Astrocyte (in vitro differentiated cells and primary cell): Measurements from ENCODE around the gene ATXN2. TPM values are rescaled to one million over a fixed set of nuclear protein-coding genes. Genes with fewer than 3 reads are reported as not detected.

Source experiments
- DNase-seq: peaks from one replicate; pipeline ENCODE4 v3.0.0-alpha.2; 2010; ENCODE audit warnings: low read depth
- FAIRE-seq: peaks from 2 replicates; lab custom pipeline; 2011; peaks lifted over from hg19 to GRCh38; lab: Jason Lieb, UNC
- H2AFZ ChIP-seq: 2 replicates; pipeline ENCODE4 v1.6.0; 2012; ENCODE audit warnings: low read depth, low read length, inconsistent platforms
- H3K27ac ChIP-seq: 2 replicates; pipeline ENCODE4 v1.5.1; 2011; ENCODE audit warnings: low read depth, low read length, inconsistent platforms
- H3K27me3 ChIP-seq: 2 replicates; pipeline ENCODE4 v1.6.0; 2011; ENCODE audit warnings: low read length, inconsistent platforms; ENCODE audit not compliant: insufficient read depth
- H3K36me3 ChIP-seq: 2 replicates; pipeline ENCODE4 v1.5.1; 2011; ENCODE audit warnings: low read length, inconsistent platforms; ENCODE audit not compliant: insufficient read depth
- H3K4me1 ChIP-seq: 2 replicates; pipeline ENCODE4 v1.5.1; 2011; ENCODE audit warnings: low read length, inconsistent platforms; ENCODE audit not compliant: insufficient read depth
- H3K4me2 ChIP-seq: 2 replicates; pipeline ENCODE4 v1.6.0; 2012; ENCODE audit warnings: low read length, inconsistent platforms
- H3K4me3 ChIP-seq: 2 replicates; pipeline ENCODE4 v1.5.1; 2011; ENCODE audit warnings: low read depth, mild to moderate bottlenecking, low read length, inconsistent platforms; ENCODE audit not compliant: insufficient read depth
- H3K79me2 ChIP-seq: 2 replicates; pipeline ENCODE4 v1.6.0; 2012; ENCODE audit warnings: mild to moderate bottlenecking, low read length, inconsistent platforms; ENCODE audit not compliant: insufficient read depth
- H3K9ac ChIP-seq: 2 replicates; pipeline ENCODE4 v1.6.0; 2012; ENCODE audit warnings: mild to moderate bottlenecking, low read length, inconsistent platforms
- H3K9me3 ChIP-seq: 2 replicates; pipeline ENCODE4 v1.5.1; 2012; ENCODE audit warnings: low read depth, mild to moderate bottlenecking, low read length, inconsistent platforms; ENCODE audit not compliant: insufficient read depth
- H4K20me1 ChIP-seq: 2 replicates; pipeline ENCODE4 v1.6.0; 2012; ENCODE audit warnings: low read length, inconsistent platforms; ENCODE audit not compliant: insufficient read depth
- H3K27ac Mint-ChIP-seq: one replicate; pipeline ENCODE4 v1.8.0; 2021; ENCODE audit warnings: mild to moderate bottlenecking, mixed read lengths; ENCODE audit not compliant: unreplicated experiment
- H3K27me3 Mint-ChIP-seq: one replicate; pipeline ENCODE4 v1.8.0; 2021; ENCODE audit warnings: low read depth, mixed read lengths; ENCODE audit not compliant: unreplicated experiment
- H3K36me3 Mint-ChIP-seq: one replicate; pipeline ENCODE4 v1.8.0; 2021; ENCODE audit warnings: low read depth, mixed read lengths; ENCODE audit not compliant: unreplicated experiment
- H3K4me1 Mint-ChIP-seq: one replicate; pipeline ENCODE4 v1.8.0; 2021; ENCODE audit warnings: low read depth, mixed read lengths; ENCODE audit not compliant: unreplicated experiment
- H3K4me3 Mint-ChIP-seq: one replicate; pipeline ENCODE4 v1.8.0; 2021; ENCODE audit warnings: mild to moderate bottlenecking, moderate library complexity, mixed read lengths; ENCODE audit not compliant: unreplicated experiment
- H3K9me3 Mint-ChIP-seq: one replicate; pipeline ENCODE4 v1.8.0; 2021; ENCODE audit warnings: mild to moderate bottlenecking, mixed read lengths; ENCODE audit not compliant: unreplicated experiment
- EZH2 ChIP-seq: IDR thresholded peaks from 2 replicates; pipeline ENCODE4 v1.6.1; 2012; ENCODE audit warnings: mild to moderate bottlenecking, low read length, inconsistent platforms; ENCODE audit not compliant: insufficient read depth
- total RNA-seq: library from RNA; stranded (reverse); gene quantifications from 2 replicates; pipeline ENCODE4 v1.2.1, GENCODE V29; 2021
- TF ChIP-seq, protein P1 (sequence below): IDR thresholded peaks from 2 replicates; pipeline ENCODE4 v1.5.1; 2011; ENCODE audit warnings: low read depth, mild to moderate bottlenecking, inconsistent platforms, low read length, moderate library complexity; ENCODE audit not compliant: insufficient read depth

The ATXN2 gene
- total RNA-seq, 1 donor from 2014 or later, result 58.0 TPM

DNA sequence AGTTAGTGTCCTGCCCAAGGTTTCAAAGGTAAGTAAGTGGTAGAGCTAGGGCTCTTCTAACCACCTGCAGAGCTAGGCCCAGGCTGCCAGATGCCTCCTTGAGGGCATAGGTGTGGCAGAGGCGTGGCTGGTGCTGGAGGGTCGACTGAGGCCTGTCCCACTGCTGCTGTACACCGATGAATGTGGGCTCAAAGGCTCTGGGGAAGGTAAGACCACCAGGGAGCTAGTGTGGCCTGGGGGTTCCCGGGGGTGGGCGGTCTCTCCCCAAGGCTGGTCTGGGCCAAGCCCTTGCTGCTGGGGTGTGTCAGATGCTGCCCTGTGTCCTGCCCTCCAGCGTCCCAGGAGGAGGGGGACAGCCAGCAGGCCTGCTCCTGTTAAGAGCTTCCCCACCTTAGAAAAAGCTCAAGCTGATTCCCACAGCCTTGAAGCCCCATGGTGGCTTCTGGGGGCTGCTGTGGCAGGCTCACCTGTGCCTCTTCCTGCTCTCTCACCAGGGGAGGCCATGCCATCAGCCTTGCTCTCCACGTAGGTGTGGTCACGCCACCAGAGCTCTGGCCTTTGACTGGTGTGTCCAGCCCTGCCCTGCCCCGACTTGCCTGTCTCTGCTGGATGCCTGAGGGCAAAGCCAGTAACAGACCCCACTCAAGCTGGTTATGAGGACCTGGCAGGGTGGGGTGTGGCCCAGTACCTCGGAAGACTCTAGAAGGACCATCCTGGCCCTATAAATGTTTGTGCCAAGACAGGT is 156.6 kb downstream of the ATXN2 start:
- Histone ChIP-seq H3K36me3 (peaks cover 4% of the 10 kb centered on the region), H3K27me3 (no peaks in the 10 kb centered on the region), H3K4me1 (peaks cover 55% of the 10 kb centered on the region), H3K9me3 (no peaks in the 10 kb centered on the region), H3K4me2 (no peak overlapping the region), H3K9ac (no peak overlapping the region), H4K20me1 (peaks cover 92% of the 10 kb centered on the region), H3K79me2 (peaks cover 95% of the 10 kb centered on the region), H2AFZ (no peak overlapping the region), H3K4me3 (no peak overlapping the region), H3K27ac (peak overlapping the region; percentile 11)
- FAIRE-seq (no peak), DNase-seq (no peak)
- H3K27ac Mint-ChIP-seq, result peak overlapping the region; percentile 88
- TF ChIP-seq EZH2, result no peak
- TF ChIP-seq, protein P1, sequence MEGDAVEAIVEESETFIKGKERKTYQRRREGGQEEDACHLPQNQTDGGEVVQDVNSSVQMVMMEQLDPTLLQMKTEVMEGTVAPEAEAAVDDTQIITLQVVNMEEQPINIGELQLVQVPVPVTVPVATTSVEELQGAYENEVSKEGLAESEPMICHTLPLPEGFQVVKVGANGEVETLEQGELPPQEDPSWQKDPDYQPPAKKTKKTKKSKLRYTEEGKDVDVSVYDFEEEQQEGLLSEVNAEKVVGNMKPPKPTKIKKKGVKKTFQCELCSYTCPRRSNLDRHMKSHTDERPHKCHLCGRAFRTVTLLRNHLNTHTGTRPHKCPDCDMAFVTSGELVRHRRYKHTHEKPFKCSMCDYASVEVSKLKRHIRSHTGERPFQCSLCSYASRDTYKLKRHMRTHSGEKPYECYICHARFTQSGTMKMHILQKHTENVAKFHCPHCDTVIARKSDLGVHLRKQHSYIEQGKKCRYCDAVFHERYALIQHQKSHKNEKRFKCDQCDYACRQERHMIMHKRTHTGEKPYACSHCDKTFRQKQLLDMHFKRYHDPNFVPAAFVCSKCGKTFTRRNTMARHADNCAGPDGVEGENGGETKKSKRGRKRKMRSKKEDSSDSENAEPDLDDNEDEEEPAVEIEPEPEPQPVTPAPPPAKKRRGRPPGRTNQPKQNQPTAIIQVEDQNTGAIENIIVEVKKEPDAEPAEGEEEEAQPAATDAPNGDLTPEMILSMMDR, result no peak
- peaks cover 47% of the 10 kb centered on the region for H3K4me1 Mint-ChIP-seq
- peaks cover 12% of the 10 kb centered on the region for H3K36me3 Mint-ChIP-seq
- no peaks in the 10 kb centered on the region for H3K9me3 Mint-ChIP-seq
- H3K27me3 Mint-ChIP-seq, result no peaks in the 10 kb centered on the region
- H3K4me3 Mint-ChIP-seq, result no peak overlapping the region

DNA sequence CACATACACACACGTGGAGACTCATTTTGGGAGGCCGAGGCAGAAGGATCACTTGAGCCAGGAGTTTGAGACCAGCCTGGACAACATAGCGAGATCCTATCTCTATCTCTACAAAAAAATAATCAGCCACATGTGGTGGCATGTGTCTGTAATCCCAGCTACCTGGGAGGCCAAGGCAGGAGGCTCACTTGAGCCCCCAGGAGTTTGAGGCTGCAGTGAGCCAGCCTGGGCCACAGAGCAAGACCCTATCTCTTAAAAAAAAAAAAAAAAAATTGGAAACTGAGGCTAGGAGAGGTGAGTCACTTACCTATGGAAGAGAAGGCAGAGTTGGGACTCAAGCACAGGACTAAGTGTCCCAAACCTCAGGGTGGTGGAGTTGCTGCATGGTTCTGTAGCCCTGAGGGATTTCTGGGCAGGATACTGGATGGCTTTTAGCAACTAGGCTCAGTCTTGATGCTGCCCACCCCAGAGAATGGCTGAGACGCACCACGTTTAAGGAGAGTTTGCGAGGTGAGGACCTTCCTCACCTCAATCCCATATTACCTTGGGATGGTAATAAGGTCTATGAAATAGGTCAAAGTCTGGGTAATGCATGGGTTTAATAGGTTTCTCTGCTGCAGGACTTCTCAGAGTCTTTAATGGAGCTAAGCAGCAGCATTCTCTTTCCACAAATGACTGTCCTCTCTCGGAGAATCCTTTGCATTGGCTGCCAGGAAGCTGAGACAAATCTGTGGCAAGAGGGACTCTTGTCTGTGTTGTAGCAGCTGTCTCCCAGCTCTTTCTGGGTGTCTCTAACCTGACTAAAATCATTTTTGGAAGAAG is 157.8 kb downstream of the ATXN2 start:
- H2AFZ ChIP-seq, result no peak overlapping the region
- Mint-ChIP-seq H3K27ac (no peak overlapping the region), H3K9me3 (no peaks in the 10 kb centered on the region), H3K4me1 (peaks cover 49% of the 10 kb centered on the region), H3K27me3 (no peaks in the 10 kb centered on the region), H3K36me3 (peaks cover 12% of the 10 kb centered on the region), H3K4me3 (no peak overlapping the region)
- DNase-seq (no peak), FAIRE-seq (no peak)
- peaks cover 98% of the 10 kb centered on the region for H3K79me2 ChIP-seq
- H3K4me2 ChIP-seq, result no peak overlapping the region
- H3K27me3 ChIP-seq, result no peaks in the 10 kb centered on the region
- peaks cover 4% of the 10 kb centered on the region for H3K36me3 ChIP-seq
- no peak overlapping the region for H3K27ac ChIP-seq
- no peaks in the 10 kb centered on the region for H3K9me3 ChIP-seq
- H3K9ac ChIP-seq, result no peak overlapping the region
- TF ChIP-seq EZH2, result no peak
- TF ChIP-seq, protein P1, result no peak
- H3K4me3 ChIP-seq, result no peak overlapping the region
- H3K4me1 ChIP-seq, result peaks cover 61% of the 10 kb centered on the region
- H4K20me1 ChIP-seq, result peaks cover 94% of the 10 kb centered on the region
